A549 (cell line): ENCODE results near the gene DIAPH1. TPM values are rescaled to one million over a fixed set of nuclear protein-coding genes. Genes with fewer than 3 reads are reported as not detected.

Source experiments
- ATAC-seq, 2 experiments: fragments of 200-7000 bp in 1 of 2; fragments of >200 bp in 1 of 2; cut with Nextera tagmentation in 1 of 2; cut with Tn5 transposase in 1 of 2; 3 replicates each; pipeline versions ENCODE4 v1.8.0 to v1.9.1; 2018 to 2020; ENCODE audit warnings: mild to moderate bottlenecking in 1 of 2, moderate library complexity in 1 of 2
- CTCF ChIA-PET: fragments of 300-600 bp; sonication (Branson Sonifier 250); formaldehyde crosslinking; extraction: SDS; loops from one replicate; lab custom pipeline; 2021; ENCODE audit warnings: antibody characterized with exemption, inconsistent platforms; lab: Yijun Ruan, JAX
- POLR2A ChIA-PET: fragments of 350-600 bp; formaldehyde crosslinking; extraction: SDS; loops from one replicate; lab custom pipeline; 2021; ENCODE audit warnings: antibody characterized with exemption, inconsistent platforms; lab: Yijun Ruan, JAX
- DNase-seq, 2 experiments: peaks; one replicate each; pipeline versions ENCODE4 v3.0.0 to v3.0.0-alpha.2; 2011 to 2016; ENCODE audit warnings: low read depth in 1 of 2, low spot score in 1 of 2
- FAIRE-seq: peaks from 2 replicates; lab custom pipeline; 2011; peaks lifted over from hg19 to GRCh38; lab: Jason Lieb, UNC
- H3K27ac ChIP-seq, 2 experiments: fragments of >200 bp; sonication (Bioruptor Twin); formaldehyde crosslinking; 3 replicates each; pipeline ENCODE4 v1.5.1; 2016 to 2017
- H3K4me1 ChIP-seq: fragments of >200 bp; sonication (Bioruptor Twin); formaldehyde crosslinking; 3 replicates; pipeline ENCODE4 v1.6.1; 2016
- H3K4me2 ChIP-seq: fragments of >200 bp; sonication (Bioruptor Twin); formaldehyde crosslinking; 3 replicates; pipeline ENCODE4 v1.6.1; 2016
- H3K4me3 ChIP-seq: fragments of >200 bp; sonication (Bioruptor Twin); formaldehyde crosslinking; 3 replicates; pipeline ENCODE4 v1.5.1; 2016
- H3K9me3 ChIP-seq: fragments of >200 bp; sonication (Bioruptor Twin); formaldehyde crosslinking; 3 replicates; pipeline ENCODE4 v1.6.1; 2016
- CHD4 ChIP-seq: fragments of 200-600 bp; sonication (generic); IDR thresholded peaks from 2 replicates; pipeline ENCODE4 v1.6.1; 2016; ENCODE audit warnings: antibody characterized with exemption, mild to moderate bottlenecking, borderline replicate concordance
- ESRRA ChIP-seq: fragments of 150-350 bp; IDR thresholded peaks from 2 replicates; pipeline ENCODE4 v1.6.1; 2014; ENCODE audit warnings: mild to moderate bottlenecking, low read length, borderline replicate concordance
- FOSB ChIP-seq: fragments of 250-450 bp; sonication (Bioruptor Pico); IDR thresholded peaks from 2 replicates; pipeline ENCODE4 v1.5.0; 2020; ENCODE audit warnings: mild to moderate bottlenecking, moderate library complexity
- FOSL2 ChIP-seq, 2 experiments: fragments of 450-650 bp in 1 of 2; fragments of >200 bp in 1 of 2; sonication (Bioruptor Twin) in 1 of 2; formaldehyde crosslinking; IDR thresholded peaks; 2 replicates each; pipeline versions ENCODE4 v1.5.0 to v1.6.1; 2016 to 2020; ENCODE audit warnings: mild to moderate bottlenecking in 1 of 2, moderate library complexity in 1 of 2
- GATA3 ChIP-seq: IDR thresholded peaks from 2 replicates; pipeline ENCODE4 v1.6.1; 2012; ENCODE audit warnings: borderline replicate concordance
- HOXB13 ChIP-seq: fragments of 250-450 bp; sonication (Bioruptor Pico); IDR thresholded peaks from 2 replicates; pipeline ENCODE4 v1.5.0; 2020; ENCODE audit warnings: low read depth, mild to moderate bottlenecking, moderate library complexity
- KDM5A ChIP-seq: fragments of 200-600 bp; sonication (generic); IDR thresholded peaks from 2 replicates; pipeline ENCODE4 v1.6.1; 2016; ENCODE audit warnings: antibody characterized with exemption, mild to moderate bottlenecking
- POLR2A ChIP-seq: IDR thresholded peaks from 2 replicates; pipeline ENCODE4 v1.6.1; 2012; ENCODE audit warnings: mild to moderate bottlenecking, low read length
- RARB ChIP-seq: fragments of 250-450 bp; sonication (Bioruptor Pico); IDR thresholded peaks from 2 replicates; pipeline ENCODE4 v1.8.0; 2021; ENCODE audit warnings: mild to moderate bottlenecking, moderate library complexity
- RNF2 ChIP-seq: fragments of 200-600 bp; sonication (generic); IDR thresholded peaks from 2 replicates; pipeline ENCODE4 v1.6.1; 2016; ENCODE audit warnings: low read depth, mild to moderate bottlenecking, antibody characterized with exemption, moderate library complexity, borderline replicate concordance
- SMC3 ChIP-seq: fragments of >200 bp; sonication (Bioruptor Twin); formaldehyde crosslinking; IDR thresholded peaks from 3 replicates; pipeline ENCODE4 v1.6.1; 2018; ENCODE audit warnings: inconsistent platforms
- TFCP2L1 ChIP-seq: fragments of 250-450 bp; sonication (Bioruptor Pico); IDR thresholded peaks from 2 replicates; pipeline ENCODE4 v1.5.0; 2021; ENCODE audit warnings: mild to moderate bottlenecking
- ZSCAN20 ChIP-seq: fragments of 250-450 bp; sonication (Bioruptor Pico); IDR thresholded peaks from 2 replicates; pipeline ENCODE4 v1.8.0; 2022; ENCODE audit warnings: mild to moderate bottlenecking, moderate library complexity
- WGBS: methylation state at CpG from one replicate; pipeline ENCODE4 v1.1.6; 2017; ENCODE audit errors: missing lambda C conversion rate; 5-methylcytosine and 5-hydroxymethylcytosine counted together
- polyA plus RNA-seq, 4 experiments: library from polyadenylated mRNA; depleted of rRNA in 3 of 4; stranded (reverse); fragments of >200 nt; fragmentation: RNase III in 1 of 4; extraction: RNeasy Plus Mini Kit Qiagen cat#74134 plus additional on column Dnase treatment in 1 of 4; gene quantifications; 2 replicates in 3 of 4; 3 replicates in 1 of 4; pipeline ENCODE4 v1.2.3, GENCODE V29; 2011 to 2017
- TF ChIP-seq, protein P1 (sequence below): fragments of 200-600 bp; sonication (generic); IDR thresholded peaks from 2 replicates; pipeline ENCODE4 v1.6.1; 2016; ENCODE audit warnings: antibody characterized with exemption, mild to moderate bottlenecking, moderate library complexity
- TF ChIP-seq, protein P2 (sequence below): fragments of >200 bp; sonication (Bioruptor Twin); formaldehyde crosslinking; IDR thresholded peaks from 3 replicates; pipeline ENCODE4 v1.6.1; 2016

DIAPH1 gene
- polyA plus RNA-seq, 2 of the 4 experiments (the other 2 are of a cell fraction), result 53.4 to 59.8 TPM

DNA sequence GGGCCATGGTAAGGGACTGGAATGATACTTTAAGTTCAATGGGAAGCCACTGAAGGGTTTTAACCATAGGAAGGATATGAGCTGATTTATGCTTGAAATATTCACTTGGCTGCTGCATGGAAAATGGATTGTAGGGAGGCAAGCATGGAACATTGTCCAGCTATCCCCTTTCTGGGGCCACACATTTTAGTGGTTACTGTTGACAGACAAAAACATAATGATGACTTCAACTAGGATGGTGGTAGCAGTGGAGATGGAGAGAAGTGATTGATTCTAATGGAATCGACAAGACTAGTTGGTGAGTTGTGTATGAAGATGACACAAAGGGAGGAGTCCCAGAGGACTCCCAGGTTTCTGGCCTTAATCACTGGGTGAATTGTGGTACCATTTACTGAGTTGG, 38.6 kb upstream of the DIAPH1 start:
- no peak for DNase-seq
- 89% methylated on average over 1 of the region's 1 CpG for WGBS
- no peak overlapping the region for H3K27ac ChIP-seq
- no peak for TF ChIP-seq CHD4
- TF ChIP-seq, all 56 proteins: peak for 0
- no peak for ATAC-seq
- CTCF ChIA-PET, result interaction anchor here (0.8 to 2.1 kb wide), 8 partner anchors 7 to 303 kb away, joined by 3 to 13 read pairs (median 4); partner anchors contain the start of gene DIAPH1
- Histone ChIP-seq H3K4me1 (peaks cover 9% of the 10 kb centered on the region), H3K4me3 (no peak overlapping the region), H3K9me3 (no peaks in the 10 kb centered on the region), H3K4me2 (no peak overlapping the region)
- FAIRE-seq, result no peak
- POLR2A ChIA-PET, result no interaction called here

DNA sequence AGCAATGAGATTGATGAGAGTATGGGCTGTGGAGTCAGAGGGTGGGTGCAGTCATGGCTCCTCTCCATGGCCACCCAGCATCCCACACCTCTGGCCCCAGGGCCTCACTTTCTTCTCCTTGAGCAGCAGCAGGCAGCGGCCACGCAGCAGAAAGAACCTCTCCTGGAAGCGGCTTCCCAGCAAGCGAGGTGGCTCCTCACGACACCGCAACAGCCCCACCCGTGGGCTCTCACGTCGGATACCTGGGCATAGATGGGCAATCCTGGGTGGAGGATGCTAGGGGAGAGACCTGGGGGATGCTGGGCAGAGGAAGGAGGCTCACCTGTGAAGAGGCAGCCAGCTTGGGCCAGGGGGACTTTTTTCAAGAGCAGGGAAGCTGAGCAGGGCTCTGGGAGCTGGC, 37.6 kb upstream of the DIAPH1 start:
- no peak overlapping the region for H3K4me2 ChIP-seq
- H3K4me3 ChIP-seq, result no peak overlapping the region
- ChIA-PET CTCF (interaction anchor here (0.9 to 2.1 kb wide), 3 partner anchors 8 to 304 kb away, joined by 3 to 13 read pairs (median 3); no protein-coding TSS in a partner anchor), POLR2A (no interaction called here)
- no peak for ATAC-seq
- peaks cover 9% of the 10 kb centered on the region for H3K4me1 ChIP-seq
- no peak overlapping the region for H3K27ac ChIP-seq
- WGBS, result 94% methylated on average over 9 of the region's 9 CpGs
- TF ChIP-seq GATA3 (no peak), RNF2 (no peak), FOSB (no peak)
- TF ChIP-seq, protein P1, sequence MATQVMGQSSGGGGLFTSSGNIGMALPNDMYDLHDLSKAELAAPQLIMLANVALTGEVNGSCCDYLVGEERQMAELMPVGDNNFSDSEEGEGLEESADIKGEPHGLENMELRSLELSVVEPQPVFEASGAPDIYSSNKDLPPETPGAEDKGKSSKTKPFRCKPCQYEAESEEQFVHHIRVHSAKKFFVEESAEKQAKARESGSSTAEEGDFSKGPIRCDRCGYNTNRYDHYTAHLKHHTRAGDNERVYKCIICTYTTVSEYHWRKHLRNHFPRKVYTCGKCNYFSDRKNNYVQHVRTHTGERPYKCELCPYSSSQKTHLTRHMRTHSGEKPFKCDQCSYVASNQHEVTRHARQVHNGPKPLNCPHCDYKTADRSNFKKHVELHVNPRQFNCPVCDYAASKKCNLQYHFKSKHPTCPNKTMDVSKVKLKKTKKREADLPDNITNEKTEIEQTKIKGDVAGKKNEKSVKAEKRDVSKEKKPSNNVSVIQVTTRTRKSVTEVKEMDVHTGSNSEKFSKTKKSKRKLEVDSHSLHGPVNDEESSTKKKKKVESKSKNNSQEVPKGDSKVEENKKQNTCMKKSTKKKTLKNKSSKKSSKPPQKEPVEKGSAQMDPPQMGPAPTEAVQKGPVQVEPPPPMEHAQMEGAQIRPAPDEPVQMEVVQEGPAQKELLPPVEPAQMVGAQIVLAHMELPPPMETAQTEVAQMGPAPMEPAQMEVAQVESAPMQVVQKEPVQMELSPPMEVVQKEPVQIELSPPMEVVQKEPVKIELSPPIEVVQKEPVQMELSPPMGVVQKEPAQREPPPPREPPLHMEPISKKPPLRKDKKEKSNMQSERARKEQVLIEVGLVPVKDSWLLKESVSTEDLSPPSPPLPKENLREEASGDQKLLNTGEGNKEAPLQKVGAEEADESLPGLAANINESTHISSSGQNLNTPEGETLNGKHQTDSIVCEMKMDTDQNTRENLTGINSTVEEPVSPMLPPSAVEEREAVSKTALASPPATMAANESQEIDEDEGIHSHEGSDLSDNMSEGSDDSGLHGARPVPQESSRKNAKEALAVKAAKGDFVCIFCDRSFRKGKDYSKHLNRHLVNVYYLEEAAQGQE, result no peak
- TF ChIP-seq, protein P2, sequence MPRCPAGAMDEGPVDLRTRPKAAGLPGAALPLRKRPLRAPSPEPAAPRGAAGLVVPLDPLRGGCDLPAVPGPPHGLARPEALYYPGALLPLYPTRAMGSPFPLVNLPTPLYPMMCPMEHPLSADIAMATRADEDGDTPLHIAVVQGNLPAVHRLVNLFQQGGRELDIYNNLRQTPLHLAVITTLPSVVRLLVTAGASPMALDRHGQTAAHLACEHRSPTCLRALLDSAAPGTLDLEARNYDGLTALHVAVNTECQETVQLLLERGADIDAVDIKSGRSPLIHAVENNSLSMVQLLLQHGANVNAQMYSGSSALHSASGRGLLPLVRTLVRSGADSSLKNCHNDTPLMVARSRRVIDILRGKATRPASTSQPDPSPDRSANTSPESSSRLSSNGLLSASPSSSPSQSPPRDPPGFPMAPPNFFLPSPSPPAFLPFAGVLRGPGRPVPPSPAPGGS, result no peak
- DNase-seq, result no peak
- no peaks in the 10 kb centered on the region for H3K9me3 ChIP-seq
- no peak for FAIRE-seq

DNA sequence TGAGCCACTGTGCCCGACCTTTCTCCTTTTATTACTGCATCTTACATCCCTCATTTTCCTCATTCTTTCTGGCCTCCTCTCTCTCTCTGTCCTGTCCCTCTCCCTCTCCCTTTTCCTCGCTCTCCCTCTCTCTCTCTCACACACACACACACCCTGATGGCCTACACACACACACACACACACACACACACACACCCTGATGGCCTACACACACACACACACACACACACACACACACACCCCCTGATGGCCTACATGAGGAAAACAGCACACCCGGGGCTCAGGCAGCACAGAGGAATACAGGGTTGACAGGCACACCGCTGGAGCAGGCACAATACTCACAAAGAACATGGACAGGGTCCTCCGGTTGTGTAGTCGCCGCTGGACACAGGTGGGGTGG, 36.2 kb upstream of the DIAPH1 start:
- 84% methylated on average over 7 of the region's 7 CpGs for WGBS
- DNase-seq (no peak), ATAC-seq (no peak), FAIRE-seq (no peak)
- Histone ChIP-seq H3K4me1 (peaks cover 12% of the 10 kb centered on the region), H3K4me2 (no peak overlapping the region), H3K9me3 (no peaks in the 10 kb centered on the region), H3K4me3 (no peak overlapping the region), H3K27ac (no peak overlapping the region)
- ChIA-PET CTCF (interaction anchor here (1.1 to 2.1 kb wide), 2 partner anchors 10 to 305 kb away, joined by 6 to 13 read pairs; no protein-coding TSS in a partner anchor), POLR2A (interaction anchor here (1.1 kb wide), 1 partner anchor 18 kb away, joined by 7 read pairs; the partner anchor contains the start of genes HDAC3 and RELL2)
- TF ChIP-seq SMC3, result no peak
- TF ChIP-seq ESRRA, result no peak
- TF ChIP-seq TFCP2L1 (CRISPR knock-in tag), result no peak
- TF ChIP-seq RARB (CRISPR knock-in tag), result no peak
- no peak for TF ChIP-seq ZSCAN20
- TF ChIP-seq, protein P2, result no peak
- no peak for TF ChIP-seq HOXB13 (CRISPR knock-in tag)
- TF ChIP-seq KDM5A, result no peak
- TF ChIP-seq POLR2A, result no peak
- no peak for TF ChIP-seq FOSL2 (IDR thresholded peaks at IDR 0.05)
- no peak for TF ChIP-seq FOSL2 (CRISPR knock-in tag; IDR thresholded peaks at IDR 0.05)
- TF ChIP-seq, protein P1, result no peak
